ENCODE results near the gene SYP.

The SYP gene

GRCh38 chrX:49198540-49199314, 1.3 kb downstream of the SYP start:
- TF ChIP-seq, protein P1, sequence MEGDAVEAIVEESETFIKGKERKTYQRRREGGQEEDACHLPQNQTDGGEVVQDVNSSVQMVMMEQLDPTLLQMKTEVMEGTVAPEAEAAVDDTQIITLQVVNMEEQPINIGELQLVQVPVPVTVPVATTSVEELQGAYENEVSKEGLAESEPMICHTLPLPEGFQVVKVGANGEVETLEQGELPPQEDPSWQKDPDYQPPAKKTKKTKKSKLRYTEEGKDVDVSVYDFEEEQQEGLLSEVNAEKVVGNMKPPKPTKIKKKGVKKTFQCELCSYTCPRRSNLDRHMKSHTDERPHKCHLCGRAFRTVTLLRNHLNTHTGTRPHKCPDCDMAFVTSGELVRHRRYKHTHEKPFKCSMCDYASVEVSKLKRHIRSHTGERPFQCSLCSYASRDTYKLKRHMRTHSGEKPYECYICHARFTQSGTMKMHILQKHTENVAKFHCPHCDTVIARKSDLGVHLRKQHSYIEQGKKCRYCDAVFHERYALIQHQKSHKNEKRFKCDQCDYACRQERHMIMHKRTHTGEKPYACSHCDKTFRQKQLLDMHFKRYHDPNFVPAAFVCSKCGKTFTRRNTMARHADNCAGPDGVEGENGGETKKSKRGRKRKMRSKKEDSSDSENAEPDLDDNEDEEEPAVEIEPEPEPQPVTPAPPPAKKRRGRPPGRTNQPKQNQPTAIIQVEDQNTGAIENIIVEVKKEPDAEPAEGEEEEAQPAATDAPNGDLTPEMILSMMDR (IDR thresholded peaks at IDR 0.05; ENCODE audit: control extremely low read depth, extremely low read depth, low read depth, missing control alignments) = no peak
- DNase-seq (ENCODE audit: extremely low spot score) = no peak
- ChIA-PET POLR2A (no interaction called here), CTCF (no interaction called here)

GRCh38 chrX:49197543-49198087, 2.4 kb downstream of the SYP start:
- ChIA-PET CTCF (no interaction called here), POLR2A (no interaction called here)
- DNase-seq (ENCODE audit: extremely low spot score) = no peak
- TF ChIP-seq, protein P1 (IDR thresholded peaks at IDR 0.05; ENCODE audit: control extremely low read depth, extremely low read depth, low read depth, missing control alignments) = no peak

DNA sequence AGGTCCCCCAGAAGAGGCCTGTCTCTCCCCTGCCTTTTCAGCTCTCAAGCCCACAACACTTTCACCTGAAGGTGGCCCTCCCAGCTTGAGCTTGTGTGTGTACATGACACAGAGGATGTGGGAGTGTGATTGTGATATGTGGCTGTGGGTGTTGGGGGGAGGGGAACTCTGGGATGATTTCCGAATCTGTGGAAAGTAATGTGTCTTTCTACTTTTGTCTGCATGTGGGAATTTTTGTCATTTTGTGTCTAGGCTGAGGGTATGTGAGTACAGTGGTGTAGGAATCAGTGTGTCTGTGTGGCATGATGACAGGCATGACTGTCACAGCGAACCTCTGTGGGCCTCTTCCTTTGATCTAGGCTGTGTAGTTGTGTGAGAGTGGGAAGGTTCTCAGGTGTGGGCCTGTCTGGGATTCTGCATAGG, 6.4 kb downstream of the SYP start:
- CTCF ChIA-PET = interaction anchor here (0.8 to 2.2 kb wide), 12 partner anchors 9 to 646 kb away, joined by 3 to 11 read pairs (median 5); no protein-coding TSS in a partner anchor
- DNase-seq (ENCODE audit: extremely low spot score) = no peak
- TF ChIP-seq, protein P1 (IDR thresholded peaks at IDR 0.05; ENCODE audit: control extremely low read depth, extremely low read depth, low read depth, missing control alignments) = no peak
- POLR2A ChIA-PET = no interaction called here

DNA sequence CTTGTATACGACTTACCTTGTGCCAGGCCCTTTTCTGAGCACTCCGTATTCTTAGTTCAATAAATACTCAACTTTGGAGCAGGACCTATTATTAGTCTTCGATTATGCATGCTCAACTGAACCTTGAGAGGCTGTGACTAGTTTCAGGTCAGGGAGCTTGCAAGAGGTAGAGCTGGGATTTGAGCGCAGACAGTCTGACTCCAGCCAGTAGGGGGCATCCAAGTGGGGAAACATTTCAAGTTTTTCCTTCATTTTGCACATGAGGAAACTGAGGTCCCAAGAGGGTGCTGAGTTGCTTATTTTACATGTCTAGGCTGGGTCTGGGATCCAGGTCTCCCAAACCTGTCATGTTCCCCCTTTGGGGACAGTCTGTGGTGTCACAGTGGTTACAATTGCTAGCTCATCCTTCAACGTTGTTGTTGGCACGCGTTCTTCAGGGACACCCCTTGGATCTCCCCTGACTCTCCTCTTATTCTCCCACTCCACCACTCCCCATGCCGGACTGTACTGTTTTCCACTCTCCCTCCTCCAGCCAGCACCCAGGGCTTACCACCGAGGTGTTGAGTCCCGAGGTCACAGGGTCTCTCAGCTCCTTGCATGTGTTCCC, 7.2 kb downstream of the SYP start:
- TF ChIP-seq, protein P1 (IDR thresholded peaks at IDR 0.05; ENCODE audit: control extremely low read depth, extremely low read depth, low read depth, missing control alignments) = peak; percentile 51
- CTCF ChIA-PET = interaction anchor here (0.7 to 2.2 kb wide), 23 partner anchors 9 to 646 kb away, joined by 3 to 11 read pairs (median 4); no protein-coding TSS in a partner anchor
- no peak for DNase-seq (ENCODE audit: extremely low spot score)
- POLR2A ChIA-PET = no interaction called here

DNA sequence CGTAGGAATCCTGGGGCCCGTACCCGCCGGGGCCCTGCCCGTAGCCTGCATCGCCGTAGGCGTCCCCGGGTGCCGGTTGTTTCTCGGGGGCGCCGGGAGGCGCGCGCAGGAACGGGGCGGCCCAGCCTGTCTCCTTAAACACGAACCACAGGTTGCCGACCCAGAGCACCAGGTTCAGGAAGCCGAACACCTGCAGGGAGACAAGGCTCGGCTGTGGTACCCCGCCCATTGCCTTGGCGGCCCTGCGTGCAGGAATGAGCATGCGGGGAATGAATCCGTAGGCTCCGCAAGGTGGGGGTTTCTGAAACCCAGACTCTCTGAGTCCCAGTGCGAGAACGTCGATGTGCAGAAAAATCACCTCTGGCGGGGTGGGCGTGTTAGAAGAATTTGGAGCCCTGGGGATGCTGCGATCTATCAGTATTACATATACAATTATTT, 8.4 kb downstream of the SYP start:
- CTCF ChIA-PET = interaction anchor here (1.0 to 2.2 kb wide), 9 partner anchors 11 to 77 kb away, joined by 3 to 11 read pairs (median 4); no protein-coding TSS in a partner anchor
- TF ChIP-seq, protein P1 (IDR thresholded peaks at IDR 0.05; ENCODE audit: control extremely low read depth, extremely low read depth, low read depth, missing control alignments) = no peak
- no peak for DNase-seq (ENCODE audit: extremely low spot score)
- POLR2A ChIA-PET = interaction anchor here (1.0 to 1.3 kb wide), 2 partner anchors 26 to 77 kb away, joined by 3 to 4 read pairs; no protein-coding TSS in a partner anchor

DNA sequence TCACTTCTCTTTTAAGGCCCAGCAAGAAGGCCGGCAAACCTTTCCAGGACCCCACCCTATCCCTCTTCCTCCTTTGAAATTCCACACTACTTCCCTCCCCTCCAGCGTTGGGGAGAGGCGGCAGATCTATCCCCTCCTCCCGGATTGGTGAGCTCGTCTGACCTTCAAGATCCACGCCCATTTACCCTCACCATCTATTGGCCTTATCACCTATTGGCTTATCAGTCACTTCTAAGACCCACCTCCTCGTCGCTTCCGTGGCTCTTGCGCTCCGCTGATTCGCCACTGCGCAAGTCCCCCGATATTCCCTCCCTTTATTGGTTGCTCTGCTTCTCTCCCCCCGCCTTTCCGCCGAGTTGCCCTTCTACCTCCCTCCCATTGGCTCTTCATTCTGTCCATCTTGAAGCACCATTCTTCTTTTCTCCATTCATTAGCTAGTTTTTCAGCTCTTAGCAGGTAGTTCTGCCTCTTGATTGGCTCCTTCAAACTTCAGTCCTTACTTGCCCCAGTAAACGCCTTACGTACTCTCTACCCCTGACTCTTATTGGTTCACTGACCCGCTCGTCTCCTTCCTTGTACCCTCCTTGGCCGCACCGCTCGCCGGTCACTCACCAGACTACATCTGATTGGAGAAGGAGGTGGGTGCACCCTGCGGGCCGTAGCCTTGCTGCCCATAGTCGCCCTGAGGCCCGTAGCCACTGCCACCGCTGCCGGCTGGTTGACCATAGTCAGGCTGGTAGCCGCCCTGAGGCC, 9.0 kb downstream of the SYP start:
- DNase-seq (ENCODE audit: extremely low spot score) = peak; percentile 87
- POLR2A ChIA-PET = interaction anchor here (0.6 to 1.3 kb wide), 4 partner anchors 25 to 622 kb away, joined by 3 to 4 read pairs (median 3); partner anchors contain the start of gene GRIPAP1

More for the DNA sequence above, 9.0 kb downstream of the SYP start:
- TF ChIP-seq, protein P1 (IDR thresholded peaks at IDR 0.05; ENCODE audit: control extremely low read depth, extremely low read depth, low read depth, missing control alignments) = no peak
- CTCF ChIA-PET = interaction anchor here (1.0 to 1.5 kb wide), 5 partner anchors 11 to 35 kb away, joined by 3 to 11 read pairs (median 4); no protein-coding TSS in a partner anchor

All from GM10248 (cell line).